GM12872 (cell line): Measurements from ENCODE around the gene SDK1.

ENCODE experiments used
- TF ChIP-seq, protein P1 (sequence below): IDR thresholded peaks from 3 replicates; pipeline ENCODE4 v1.5.1; 2011; ENCODE audit warnings: low read depth, mild to moderate bottlenecking, low read length, moderate library complexity; ENCODE audit not compliant: insufficient read depth

The SDK1 gene

DNA sequence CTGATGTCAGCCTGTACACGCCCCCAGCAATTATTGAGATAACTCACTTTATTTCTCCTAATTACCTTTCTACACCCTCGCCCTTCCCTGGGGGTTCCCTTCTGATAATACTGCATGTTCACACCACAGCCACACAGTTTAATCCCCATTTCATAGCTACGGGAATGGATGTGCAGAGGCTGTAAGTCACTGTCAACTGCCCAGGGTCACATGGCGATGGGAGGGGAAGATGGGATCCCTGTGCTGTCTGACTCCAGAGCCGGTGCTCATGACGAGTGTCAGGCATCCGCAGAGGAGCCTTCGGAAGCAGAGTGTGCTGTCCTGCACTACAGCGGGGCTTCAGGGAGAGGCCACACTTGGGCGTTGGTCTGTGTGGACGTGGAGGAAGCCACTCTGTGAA is 688.7 kb downstream of the SDK1 start:
- TF ChIP-seq, protein P1, sequence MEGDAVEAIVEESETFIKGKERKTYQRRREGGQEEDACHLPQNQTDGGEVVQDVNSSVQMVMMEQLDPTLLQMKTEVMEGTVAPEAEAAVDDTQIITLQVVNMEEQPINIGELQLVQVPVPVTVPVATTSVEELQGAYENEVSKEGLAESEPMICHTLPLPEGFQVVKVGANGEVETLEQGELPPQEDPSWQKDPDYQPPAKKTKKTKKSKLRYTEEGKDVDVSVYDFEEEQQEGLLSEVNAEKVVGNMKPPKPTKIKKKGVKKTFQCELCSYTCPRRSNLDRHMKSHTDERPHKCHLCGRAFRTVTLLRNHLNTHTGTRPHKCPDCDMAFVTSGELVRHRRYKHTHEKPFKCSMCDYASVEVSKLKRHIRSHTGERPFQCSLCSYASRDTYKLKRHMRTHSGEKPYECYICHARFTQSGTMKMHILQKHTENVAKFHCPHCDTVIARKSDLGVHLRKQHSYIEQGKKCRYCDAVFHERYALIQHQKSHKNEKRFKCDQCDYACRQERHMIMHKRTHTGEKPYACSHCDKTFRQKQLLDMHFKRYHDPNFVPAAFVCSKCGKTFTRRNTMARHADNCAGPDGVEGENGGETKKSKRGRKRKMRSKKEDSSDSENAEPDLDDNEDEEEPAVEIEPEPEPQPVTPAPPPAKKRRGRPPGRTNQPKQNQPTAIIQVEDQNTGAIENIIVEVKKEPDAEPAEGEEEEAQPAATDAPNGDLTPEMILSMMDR = no peak

DNA sequence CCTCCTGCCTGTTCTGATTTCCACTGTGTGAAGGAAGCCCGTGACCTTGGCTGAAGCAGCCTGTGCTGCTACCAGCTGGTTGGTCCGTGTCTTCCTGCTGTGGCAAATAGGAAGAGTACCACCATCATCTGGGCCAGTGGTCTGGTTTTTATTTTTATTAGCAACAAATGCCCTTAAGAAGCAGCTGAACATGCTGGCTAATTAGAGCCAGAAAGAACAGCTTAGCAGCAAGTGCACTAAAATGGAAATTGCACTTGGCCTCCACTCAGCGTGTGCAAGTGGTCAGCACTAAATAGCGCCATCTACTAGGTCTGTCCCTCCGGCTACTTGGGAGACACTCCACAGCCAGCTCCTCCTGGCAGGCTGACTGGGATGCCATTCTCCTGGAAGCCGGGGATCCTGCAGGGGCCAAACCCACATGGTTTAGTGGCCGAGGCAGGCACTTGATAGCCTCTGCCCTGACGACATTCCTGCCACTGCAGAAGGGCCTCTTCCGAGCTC is 690.7 kb downstream of the SDK1 start:
- TF ChIP-seq, protein P1 = no peak

DNA sequence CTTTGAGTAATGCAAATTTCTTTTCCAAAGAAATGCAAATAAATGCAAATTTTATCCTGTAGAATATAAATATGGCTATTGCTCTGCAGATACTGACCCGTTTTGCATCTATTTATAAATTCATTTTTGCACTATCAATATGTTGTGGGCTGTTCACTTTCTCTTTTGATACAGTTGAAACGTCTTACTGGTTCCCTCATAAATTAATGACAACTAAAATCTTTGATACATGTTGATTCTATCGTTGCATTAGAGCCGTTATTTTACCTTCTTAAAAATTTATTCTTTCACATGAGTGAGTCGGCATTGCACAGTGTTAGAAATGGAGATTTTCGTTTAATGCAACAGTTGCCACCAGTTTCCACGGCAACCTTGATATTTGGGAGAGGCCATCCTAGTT is 691.8 kb downstream of the SDK1 start:
- TF ChIP-seq, protein P1 = no peak

DNA sequence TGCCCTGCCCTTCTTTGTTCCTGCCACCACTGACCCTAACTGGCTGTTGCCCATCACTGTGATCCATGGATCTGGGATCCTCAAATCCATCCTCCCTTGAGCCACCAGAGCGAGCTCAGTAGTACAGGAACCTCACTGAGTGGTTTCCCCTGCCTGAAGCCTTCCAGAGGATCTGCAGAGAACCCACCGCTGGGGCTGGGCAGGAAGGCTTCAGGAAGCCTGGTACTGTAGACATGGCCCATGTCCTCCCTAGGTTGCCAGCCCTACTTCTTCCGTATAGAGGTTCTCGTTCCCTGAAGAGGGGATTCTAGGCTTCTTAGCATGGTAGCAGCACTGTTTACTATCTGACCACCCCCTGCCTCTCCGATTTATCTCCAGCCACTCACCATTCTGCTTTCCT is 693.7 kb downstream of the SDK1 start:
- TF ChIP-seq, protein P1 = no peak

DNA sequence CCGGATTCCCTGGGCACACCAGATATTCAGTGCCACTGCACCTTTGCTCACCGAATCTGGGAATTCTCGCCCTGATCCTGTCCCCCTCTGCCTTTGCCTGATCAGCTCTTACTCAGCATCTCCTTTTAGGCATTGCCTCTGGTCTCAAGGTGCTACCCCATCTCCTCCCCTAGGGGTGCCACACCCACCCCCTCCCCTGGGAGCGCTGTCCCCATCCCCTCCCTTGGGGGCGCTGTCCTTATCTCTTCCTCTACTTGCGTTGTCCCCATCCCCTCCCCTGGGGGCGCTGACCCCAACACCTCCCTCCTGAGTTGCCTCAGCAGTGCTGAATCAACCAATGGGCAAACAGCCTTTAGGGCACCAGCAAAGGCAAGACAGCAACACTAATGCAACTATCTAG is 694.1 kb downstream of the SDK1 start:
- TF ChIP-seq, protein P1 = no peak

DNA sequence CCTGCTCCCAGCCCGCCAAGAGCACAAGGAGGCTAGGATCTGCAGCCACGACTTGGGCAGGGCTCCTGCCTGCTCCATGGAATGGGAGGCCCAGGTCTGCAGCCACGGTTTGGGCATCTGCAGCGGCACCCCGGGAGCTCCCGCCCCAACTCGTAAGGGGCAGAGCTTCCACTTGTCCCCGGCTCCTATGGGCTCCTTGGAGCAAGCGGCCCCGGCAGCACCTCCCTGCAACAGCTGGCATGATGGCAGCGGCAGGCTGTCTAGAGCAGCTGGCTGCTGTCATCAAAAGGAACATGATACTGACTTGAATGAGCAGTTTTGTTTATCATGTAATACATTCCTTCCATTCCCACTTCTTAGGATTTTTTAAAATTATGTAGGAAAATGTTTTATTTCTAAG is 697.0 kb downstream of the SDK1 start:
- TF ChIP-seq, protein P1 = no peak

DNA sequence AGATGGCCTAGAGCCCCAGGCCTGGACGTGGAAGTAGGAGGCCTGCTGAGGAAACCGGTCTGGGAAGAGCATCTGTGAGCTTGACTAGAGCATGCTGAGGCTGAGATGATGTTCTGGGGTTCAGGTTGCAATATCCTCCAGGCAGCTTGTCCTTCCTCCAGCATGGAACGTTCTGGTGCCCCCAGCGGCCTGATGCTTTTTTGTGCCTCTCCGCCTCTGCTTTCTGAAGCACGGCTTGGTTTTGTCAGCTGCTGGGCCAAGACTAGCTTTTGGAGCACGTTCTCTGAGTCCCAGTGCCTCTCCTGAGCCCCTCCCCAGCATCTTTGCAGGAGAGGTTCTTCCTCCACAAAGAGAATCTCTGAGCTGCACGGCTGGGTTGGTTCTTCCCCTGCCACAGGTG is 699.1 kb downstream of the SDK1 start:
- TF ChIP-seq, protein P1 = no peak

DNA sequence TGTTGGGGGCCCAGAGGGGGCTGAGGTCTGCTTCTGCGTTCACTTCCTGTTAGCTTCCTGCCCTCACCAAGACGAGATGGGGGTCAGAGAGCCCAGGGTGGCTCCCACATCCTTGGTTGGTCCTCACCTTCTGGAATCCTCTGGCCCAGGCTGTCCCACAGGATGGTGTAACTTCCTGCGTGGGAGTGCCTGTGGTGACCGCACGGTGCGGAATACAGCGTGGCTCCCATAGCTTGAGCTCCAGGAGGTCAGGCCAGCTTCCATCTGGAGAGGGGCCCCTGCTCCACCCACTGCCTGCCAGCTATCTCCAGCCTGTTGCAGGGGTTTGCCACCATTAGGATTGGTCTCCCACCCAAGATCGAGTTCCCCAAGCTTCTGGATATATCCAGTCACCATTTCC is 699.9 kb downstream of the SDK1 start:
- TF ChIP-seq, protein P1 = no peak
